ENCODE measurements around the gene WFDC8. TPM values are rescaled to one million over a fixed set of nuclear protein-coding genes. Genes with fewer than 3 reads are reported as not detected.
"Not testable (repeated sequence)": the region's sequence is repeated elsewhere in the genome, so short reads cannot be mapped to it uniquely, and the experiment has no call there.

WFDC8 gene
- total and polyA plus RNA-seq, 2 donors from 2014 or later = not detected

GRCh38 chr20:45576995-45577394, 2.1 kb downstream of the WFDC8 start:
- no peaks in the 10 kb centered on the region for H3K4me1 ChIP-seq (ENCODE audit: control insufficient read depth in 2 of 3, insufficient read depth in 2 of 3, low read depth in 1 of 3, low read length in 3 of 3)
- H3K9ac ChIP-seq (ENCODE audit: low read length in 3 of 3) = no peak overlapping the region
- no peaks in the 10 kb centered on the region for H3K36me3 ChIP-seq (ENCODE audit: control insufficient read depth in 2 of 3, insufficient read depth in 3 of 3, low read length in 3 of 3)
- no peak overlapping the region for H3K4me3 ChIP-seq (ENCODE audit: low read length in 3 of 3)
- no peak overlapping the region for H3K27ac ChIP-seq (ENCODE audit: low read depth in 2 of 2, low read length in 2 of 2)
- intact Hi-C loops (cut with DNase I) = no loop called here
- FAIRE-seq = no peak
- no peaks in the 10 kb centered on the region for H3K9me3 ChIP-seq (ENCODE audit: control insufficient read depth in 2 of 3, insufficient read depth in 1 of 3, low read length in 3 of 3)
- no peaks in the 10 kb centered on the region for H3K27me3 ChIP-seq (ENCODE audit: control insufficient read depth, insufficient read depth, low read length)
- no peak for TF ChIP-seq CTCF (IDR thresholded peaks at IDR 0.05; ENCODE audit: borderline replicate concordance, extremely low read depth, insufficient read depth)
- peak in 2 of 5 donors; percentile 43 to 71 for DNase-seq

GRCh38 chr20:45575931-45576330, 3.2 kb downstream of the WFDC8 start:
- TF ChIP-seq CTCF (IDR thresholded peaks at IDR 0.05; ENCODE audit: borderline replicate concordance, extremely low read depth, insufficient read depth) = no peak
- Histone ChIP-seq H3K36me3 (ENCODE audit: control insufficient read depth in 2 of 3, insufficient read depth in 3 of 3, low read length in 3 of 3) (no peaks in the 10 kb centered on the region), H3K4me3 (ENCODE audit: low read length in 3 of 3) (no peak overlapping the region), H3K9ac (ENCODE audit: low read length in 3 of 3) (no peak overlapping the region), H3K9me3 (ENCODE audit: control insufficient read depth in 2 of 3, insufficient read depth in 1 of 3, low read length in 3 of 3) (no peaks in the 10 kb centered on the region), H3K4me1 (ENCODE audit: control insufficient read depth in 2 of 3, insufficient read depth in 2 of 3, low read depth in 1 of 3, low read length in 3 of 3) (no peaks in the 10 kb centered on the region), H3K27ac (ENCODE audit: low read depth in 2 of 2, low read length in 2 of 2) (no peak overlapping the region), H3K27me3 (ENCODE audit: control insufficient read depth, insufficient read depth, low read length) (no peaks in the 10 kb centered on the region)
- DNase-seq (no peak), FAIRE-seq (no peak)
- intact Hi-C loops (cut with DNase I) = no loop called here

GRCh38 chr20:45569650-45570049, 9.4 kb downstream of the WFDC8 start:
- intact Hi-C loops (cut with DNase I); H3K27ac ChIP-seq (ENCODE audit: low read depth in 2 of 2, low read length in 2 of 2); FAIRE-seq; H3K36me3 ChIP-seq (ENCODE audit: control insufficient read depth in 2 of 3, insufficient read depth in 3 of 3, low read length in 3 of 3); H3K4me3 ChIP-seq (ENCODE audit: low read length in 3 of 3); H3K4me1 ChIP-seq (ENCODE audit: control insufficient read depth in 2 of 3, insufficient read depth in 2 of 3, low read depth in 1 of 3, low read length in 3 of 3); H3K9ac ChIP-seq (ENCODE audit: low read length in 3 of 3); DNase-seq; H3K27me3 ChIP-seq (ENCODE audit: control insufficient read depth, insufficient read depth, low read length); H3K9me3 ChIP-seq (ENCODE audit: control insufficient read depth in 2 of 3, insufficient read depth in 1 of 3, low read length in 3 of 3): not testable (repeated sequence)

- no peak overlapping the region for H3K4me3 ChIP-seq (ENCODE audit: low read length in 3 of 3)
- TF ChIP-seq CTCF (IDR thresholded peaks at IDR 0.05; ENCODE audit: borderline replicate concordance, extremely low read depth, insufficient read depth) = no peak
- no peaks in the 10 kb centered on the region for H3K36me3 ChIP-seq (ENCODE audit: control insufficient read depth in 2 of 3, insufficient read depth in 3 of 3, low read length in 3 of 3)
- DNase-seq (no peak), FAIRE-seq (no peak)
- no peak overlapping the region for H3K27ac ChIP-seq (ENCODE audit: low read depth in 2 of 2, low read length in 2 of 2)
- H3K27me3 ChIP-seq (ENCODE audit: control insufficient read depth, insufficient read depth, low read length) = no peaks in the 10 kb centered on the region
- intact Hi-C loops (cut with DNase I) = no loop called here
- H3K9ac ChIP-seq (ENCODE audit: low read length in 3 of 3) = no peak overlapping the region
- no peaks in the 10 kb centered on the region for H3K4me1 ChIP-seq (ENCODE audit: control insufficient read depth in 2 of 3, insufficient read depth in 2 of 3, low read depth in 1 of 3, low read length in 3 of 3)
- no peaks in the 10 kb centered on the region for H3K9me3 ChIP-seq (ENCODE audit: control insufficient read depth in 2 of 3, insufficient read depth in 1 of 3, low read length in 3 of 3)
Observed at GRCh38 chr20:45564760-45565276, 14.3 kb downstream of the WFDC8 start.

Data from kidney (tissue), 14 donors.